ENCODE results near the gene RNF113B. TPM values are rescaled to one million over a fixed set of nuclear protein-coding genes. Genes with fewer than 3 reads are reported as not detected.

Gene RNF113B
- total and polyA plus RNA-seq, 4 experiments from 2014 or later = not detected

DNA sequence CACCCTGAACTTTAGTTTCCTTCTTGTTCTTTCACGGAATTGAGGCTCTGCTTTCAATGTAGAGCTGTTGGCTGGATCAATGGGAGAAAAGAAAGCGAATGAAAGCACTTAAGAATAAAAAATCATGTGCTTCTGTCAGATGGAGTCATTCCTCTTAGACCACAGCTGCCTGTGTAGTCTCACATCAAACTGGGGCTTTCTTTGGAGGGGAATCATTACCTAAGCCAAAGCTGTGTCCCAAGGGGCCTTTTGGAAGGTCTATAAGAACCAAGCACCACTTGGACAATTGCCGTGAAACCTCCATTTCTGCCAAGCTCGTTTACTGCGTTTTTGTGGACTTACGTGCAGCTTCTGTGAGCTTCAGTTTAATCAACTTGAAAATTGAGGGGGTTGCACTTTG is 44.2 kb upstream of the RNF113B start:
- Histone ChIP-seq H3K9me3 (ENCODE audit: control insufficient read depth in 1 of 2, low read length in 2 of 2) (no peaks in the 10 kb centered on the region), H3K27ac (ENCODE audit: low read depth, low read length) (no peak overlapping the region), H3K36me3 (ENCODE audit: insufficient read depth, low read length) (no peaks in the 10 kb centered on the region), H3K27me3 (ENCODE audit: insufficient read depth, low read length) (peaks cover 3% of the 10 kb centered on the region), H3K4me3 (ENCODE audit: low read length in 2 of 2) (no peak overlapping the region), H3K4me1 (ENCODE audit: insufficient read depth, low read length) (no peaks in the 10 kb centered on the region)
- Mint-ChIP-seq H3K27ac (no peak overlapping the region), H3K4me1 (no peaks in the 10 kb centered on the region), H3K36me3 (no peaks in the 10 kb centered on the region), H3K27me3 (peaks cover 6% of the 10 kb centered on the region in 2 donors), H3K4me3 (no peak overlapping the region), H3K9me3 (no peaks in the 10 kb centered on the region)
- DNase-seq = no peak
- CTCF ChIA-PET (ENCODE audit: partially characterized antibody) = no interaction called here
- POLR2A ChIA-PET (ENCODE audit: partially characterized antibody) = no interaction called here
- intact Hi-C loops (cut with micrococcal nuclease) = no loop called here

DNA sequence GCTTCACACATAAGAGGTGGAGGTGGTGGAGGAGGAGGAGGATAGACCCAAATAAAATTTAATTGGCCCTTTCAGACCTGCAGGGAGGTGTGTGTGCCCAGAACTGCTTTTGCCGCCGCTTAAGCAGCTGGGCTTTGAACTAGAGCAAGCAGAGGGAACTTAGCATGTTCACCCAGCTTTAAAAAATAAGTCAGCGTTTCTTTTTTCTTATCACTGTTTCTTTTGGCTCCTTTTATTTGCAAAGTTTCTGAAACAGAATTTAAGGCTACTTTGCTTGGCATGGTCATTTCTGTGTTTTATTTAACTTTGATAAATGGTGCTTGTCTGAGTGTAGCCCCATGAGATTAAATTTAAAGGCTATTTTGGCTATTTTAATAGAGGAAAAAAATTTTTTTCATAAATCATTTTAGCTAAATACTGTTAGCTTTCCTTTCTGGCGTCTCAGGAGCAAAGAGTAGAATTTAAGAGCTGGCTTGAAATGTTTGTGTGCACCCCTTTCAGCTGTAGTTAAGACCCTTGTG is 43.3 kb upstream of the RNF113B start:
- POLR2A ChIA-PET (ENCODE audit: partially characterized antibody) = no interaction called here

DNA sequence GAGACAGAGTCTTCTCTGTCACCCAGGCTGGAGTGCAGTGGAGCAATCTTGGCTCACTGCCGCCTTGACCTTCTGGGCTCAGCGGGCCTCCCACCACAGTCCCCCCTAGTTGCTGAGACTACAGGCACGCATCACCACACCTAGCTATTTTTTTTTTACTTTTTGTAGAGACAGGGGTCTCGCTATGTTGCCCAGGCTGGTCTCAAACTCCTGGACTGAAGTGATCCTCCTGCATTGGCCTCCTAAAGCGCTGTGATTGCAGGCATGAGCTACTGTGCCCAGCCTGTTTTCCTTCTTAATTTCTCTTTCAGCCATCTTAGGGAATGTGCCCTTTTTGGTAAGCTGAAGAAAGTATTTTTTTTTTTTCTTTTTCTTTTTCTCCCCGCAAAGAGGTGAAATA is 42.6 kb upstream of the RNF113B start:
- Histone ChIP-seq H3K4me3 (ENCODE audit: low read length in 2 of 2) (no peak overlapping the region), H3K27ac (ENCODE audit: low read depth, low read length) (no peak overlapping the region), H3K27me3 (ENCODE audit: insufficient read depth, low read length) (peaks cover 3% of the 10 kb centered on the region), H3K36me3 (ENCODE audit: insufficient read depth, low read length) (no peaks in the 10 kb centered on the region), H3K4me1 (ENCODE audit: insufficient read depth, low read length) (no peaks in the 10 kb centered on the region), H3K9me3 (ENCODE audit: control insufficient read depth in 1 of 2, low read length in 2 of 2) (no peaks in the 10 kb centered on the region)
- ChIA-PET POLR2A (ENCODE audit: partially characterized antibody) (no interaction called here), CTCF (ENCODE audit: partially characterized antibody) (no interaction called here)
- Mint-ChIP-seq H3K27ac (no peak overlapping the region), H3K4me1 (no peaks in the 10 kb centered on the region), H3K9me3 (no peaks in the 10 kb centered on the region), H3K36me3 (no peaks in the 10 kb centered on the region), H3K4me3 (no peak overlapping the region), H3K27me3 (peaks cover 3 to 5% of the 10 kb centered on the region in 2 donors)
- intact Hi-C loops (cut with micrococcal nuclease) = no loop called here
- DNase-seq = no peak

More for the DNA sequence above, 43.3 kb upstream of the RNF113B start:
- Histone ChIP-seq H3K4me3 (ENCODE audit: low read length in 2 of 2) (no peak overlapping the region), H3K9me3 (ENCODE audit: control insufficient read depth in 1 of 2, low read length in 2 of 2) (no peaks in the 10 kb centered on the region), H3K27ac (ENCODE audit: low read depth, low read length) (no peak overlapping the region), H3K4me1 (ENCODE audit: insufficient read depth, low read length) (no peaks in the 10 kb centered on the region), H3K27me3 (ENCODE audit: insufficient read depth, low read length) (peaks cover 3% of the 10 kb centered on the region), H3K36me3 (ENCODE audit: insufficient read depth, low read length) (no peaks in the 10 kb centered on the region)
- Mint-ChIP-seq H3K9me3 (no peaks in the 10 kb centered on the region), H3K27ac (no peak overlapping the region), H3K4me1 (no peaks in the 10 kb centered on the region), H3K36me3 (no peaks in the 10 kb centered on the region), H3K27me3 (peaks cover 6% of the 10 kb centered on the region in 2 donors), H3K4me3 (no peak overlapping the region)
- DNase-seq = no peak
- intact Hi-C loops (cut with micrococcal nuclease) = no loop called here
- CTCF ChIA-PET (ENCODE audit: partially characterized antibody) = no interaction called here

GRCh38 chr13:98217597-98217996 is 40.5 kb upstream of the RNF113B start:
- intact Hi-C loops (cut with micrococcal nuclease) = no loop called here
- Histone ChIP-seq H3K27me3 (ENCODE audit: insufficient read depth, low read length) (peaks cover 3% of the 10 kb centered on the region), H3K27ac (ENCODE audit: low read depth, low read length) (no peak overlapping the region), H3K36me3 (ENCODE audit: insufficient read depth, low read length) (no peaks in the 10 kb centered on the region), H3K4me3 (ENCODE audit: low read length in 2 of 2) (no peak overlapping the region), H3K4me1 (ENCODE audit: insufficient read depth, low read length) (no peaks in the 10 kb centered on the region), H3K9me3 (ENCODE audit: control insufficient read depth in 1 of 2, low read length in 2 of 2) (no peaks in the 10 kb centered on the region)
- DNase-seq = no peak
- ChIA-PET CTCF (ENCODE audit: partially characterized antibody) (no interaction called here), POLR2A (ENCODE audit: partially characterized antibody) (no interaction called here)
- H3K4me1 Mint-ChIP-seq = no peaks in the 10 kb centered on the region
- no peak overlapping the region for H3K27ac Mint-ChIP-seq
- no peaks in the 10 kb centered on the region for H3K9me3 Mint-ChIP-seq
- no peaks in the 10 kb centered on the region for H3K36me3 Mint-ChIP-seq
- peaks cover 0 to 6% of the 10 kb centered on the region in 2 donors for H3K27me3 Mint-ChIP-seq
- no peak overlapping the region for H3K4me3 Mint-ChIP-seq

- Histone ChIP-seq H3K4me3 (ENCODE audit: low read length in 2 of 2) (no peak overlapping the region), H3K36me3 (ENCODE audit: insufficient read depth, low read length) (no peaks in the 10 kb centered on the region), H3K9me3 (ENCODE audit: control insufficient read depth in 1 of 2, low read length in 2 of 2) (no peaks in the 10 kb centered on the region), H3K27ac (ENCODE audit: low read depth, low read length) (no peak overlapping the region), H3K27me3 (ENCODE audit: insufficient read depth, low read length) (peaks cover 3% of the 10 kb centered on the region), H3K4me1 (ENCODE audit: insufficient read depth, low read length) (no peaks in the 10 kb centered on the region)
- POLR2A ChIA-PET (ENCODE audit: partially characterized antibody) = no interaction called here
- CTCF ChIA-PET (ENCODE audit: partially characterized antibody) = no interaction called here
- H3K27ac Mint-ChIP-seq = no peak overlapping the region
- H3K4me1 Mint-ChIP-seq = no peaks in the 10 kb centered on the region
- no peak overlapping the region for H3K4me3 Mint-ChIP-seq
- H3K9me3 Mint-ChIP-seq = no peaks in the 10 kb centered on the region
- intact Hi-C loops (cut with micrococcal nuclease) = no loop called here
- no peak for DNase-seq
- no peaks in the 10 kb centered on the region for H3K36me3 Mint-ChIP-seq
- H3K27me3 Mint-ChIP-seq = peaks cover 0 to 6% of the 10 kb centered on the region in 2 donors
Observed at GRCh38 chr13:98216711-98217285, 39.7 kb upstream of the RNF113B start.

DNA sequence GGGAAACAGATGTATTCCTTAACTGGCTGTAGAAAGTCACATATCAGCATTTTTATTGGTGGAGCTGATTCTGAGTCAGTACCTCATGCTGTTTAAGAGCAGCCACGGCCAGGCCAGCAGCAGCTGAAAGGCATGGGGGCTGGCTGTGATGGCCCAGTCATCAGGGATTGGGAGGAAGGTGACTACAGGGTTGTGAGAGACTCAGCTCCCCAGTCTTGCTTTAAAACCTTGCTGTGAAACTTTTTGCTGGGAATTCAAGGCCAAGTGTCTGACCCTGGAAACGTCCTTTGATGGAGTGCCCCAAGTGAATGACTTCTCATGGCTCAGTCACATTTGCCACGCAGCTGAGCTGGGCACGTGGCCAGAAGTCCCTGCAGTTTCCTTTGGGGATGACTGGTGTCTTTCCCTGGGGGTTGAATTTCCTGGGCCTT is 39.1 kb upstream of the RNF113B start:
- no peaks in the 10 kb centered on the region for H3K4me1 ChIP-seq (ENCODE audit: insufficient read depth, low read length)
- H3K4me3 Mint-ChIP-seq = no peak overlapping the region
- H3K27me3 ChIP-seq (ENCODE audit: insufficient read depth, low read length) = peaks cover 3% of the 10 kb centered on the region
- H3K27me3 Mint-ChIP-seq = peaks cover 0 to 6% of the 10 kb centered on the region in 2 donors
- no peak overlapping the region for H3K27ac ChIP-seq (ENCODE audit: low read depth, low read length)
- H3K9me3 Mint-ChIP-seq = no peaks in the 10 kb centered on the region
- H3K9me3 ChIP-seq (ENCODE audit: control insufficient read depth in 1 of 2, low read length in 2 of 2) = no peaks in the 10 kb centered on the region
- DNase-seq = no peak
- H3K36me3 Mint-ChIP-seq = no peaks in the 10 kb centered on the region
- ChIA-PET POLR2A (ENCODE audit: partially characterized antibody) (no interaction called here), CTCF (ENCODE audit: partially characterized antibody) (no interaction called here)
- no peaks in the 10 kb centered on the region for H3K36me3 ChIP-seq (ENCODE audit: insufficient read depth, low read length)
- intact Hi-C loops (cut with micrococcal nuclease) = no loop called here
- no peak overlapping the region for H3K4me3 ChIP-seq (ENCODE audit: low read length in 2 of 2)
- H3K27ac Mint-ChIP-seq = no peak overlapping the region
- no peaks in the 10 kb centered on the region for H3K4me1 Mint-ChIP-seq

- Mint-ChIP-seq H3K9me3 (peaks cover 0 to 3% (median 0%) of the 10 kb centered on the region in 8 donors), H3K36me3 (no peaks in the 10 kb centered on the region), H3K4me3 (no peak overlapping the region), H3K27ac (no peak overlapping the region), H3K27me3 (peaks cover 0 to 9% of the 10 kb centered on the region in 2 donors), H3K4me1 (no peaks in the 10 kb centered on the region)
- ChIA-PET CTCF (ENCODE audit: partially characterized antibody) (no interaction called here), POLR2A (ENCODE audit: partially characterized antibody) (no interaction called here)
- peaks cover 3% of the 10 kb centered on the region for H3K27me3 ChIP-seq (ENCODE audit: insufficient read depth, low read length)
- H3K27ac ChIP-seq (ENCODE audit: low read depth, low read length) = no peak overlapping the region
- H3K36me3 ChIP-seq (ENCODE audit: insufficient read depth, low read length) = no peaks in the 10 kb centered on the region
- H3K4me1 ChIP-seq (ENCODE audit: insufficient read depth, low read length) = no peaks in the 10 kb centered on the region
- intact Hi-C loops (cut with micrococcal nuclease) = no loop called here
- DNase-seq = no peak
- H3K9me3 ChIP-seq (ENCODE audit: control insufficient read depth in 1 of 2, low read length in 2 of 2) = no peaks in the 10 kb centered on the region
- H3K4me3 ChIP-seq (ENCODE audit: low read length in 2 of 2) = no peak overlapping the region
Observed at GRCh38 chr13:98215508-98215907, 38.4 kb upstream of the RNF113B start.

GRCh38 chr13:98214707-98215106 is 37.6 kb upstream of the RNF113B start:
- peaks cover 3% of the 10 kb centered on the region for H3K27me3 ChIP-seq (ENCODE audit: insufficient read depth, low read length)
- no peaks in the 10 kb centered on the region for H3K4me1 ChIP-seq (ENCODE audit: insufficient read depth, low read length)
- Mint-ChIP-seq H3K9me3 (peaks cover 0 to 3% (median 0%) of the 10 kb centered on the region in 8 donors), H3K4me1 (no peaks in the 10 kb centered on the region), H3K27ac (no peak overlapping the region), H3K4me3 (no peak overlapping the region), H3K36me3 (no peaks in the 10 kb centered on the region), H3K27me3 (peaks cover 0 to 9% of the 10 kb centered on the region in 2 donors)
- intact Hi-C loops (cut with micrococcal nuclease) = no loop called here
- no peak overlapping the region for H3K4me3 ChIP-seq (ENCODE audit: low read length in 2 of 2)
- ChIA-PET CTCF (ENCODE audit: partially characterized antibody) (no interaction called here), POLR2A (ENCODE audit: partially characterized antibody) (no interaction called here)
- DNase-seq = no peak
- no peaks in the 10 kb centered on the region for H3K9me3 ChIP-seq (ENCODE audit: control insufficient read depth in 1 of 2, low read length in 2 of 2)
- H3K36me3 ChIP-seq (ENCODE audit: insufficient read depth, low read length) = no peaks in the 10 kb centered on the region
- H3K27ac ChIP-seq (ENCODE audit: low read depth, low read length) = no peak overlapping the region

Measured in CD4-positive, alpha-beta memory T cell (primary cell).